ENCODE data around the gene PYCARD.

DNA sequence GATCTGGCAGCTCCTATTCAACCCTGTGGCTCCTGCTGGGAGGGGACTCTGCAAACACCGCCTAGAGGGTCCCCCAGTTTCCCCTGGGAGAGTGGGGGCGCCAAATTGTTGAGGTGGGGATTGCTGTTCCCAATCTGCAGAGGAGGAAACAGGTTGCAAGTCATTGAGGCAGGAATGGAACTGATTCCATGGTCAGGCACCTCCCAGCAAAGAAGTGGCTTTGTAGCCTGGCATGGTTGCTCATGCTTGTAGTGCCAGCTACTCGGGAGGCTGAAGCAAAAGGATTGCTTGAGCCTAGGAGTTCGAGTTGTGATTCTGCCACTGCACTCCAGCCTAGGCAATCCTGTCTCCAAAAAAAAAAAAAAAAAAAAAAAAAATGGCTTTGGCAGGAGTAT, 14.6 kb upstream of the PYCARD start:
- TF ChIP-seq, protein P1, sequence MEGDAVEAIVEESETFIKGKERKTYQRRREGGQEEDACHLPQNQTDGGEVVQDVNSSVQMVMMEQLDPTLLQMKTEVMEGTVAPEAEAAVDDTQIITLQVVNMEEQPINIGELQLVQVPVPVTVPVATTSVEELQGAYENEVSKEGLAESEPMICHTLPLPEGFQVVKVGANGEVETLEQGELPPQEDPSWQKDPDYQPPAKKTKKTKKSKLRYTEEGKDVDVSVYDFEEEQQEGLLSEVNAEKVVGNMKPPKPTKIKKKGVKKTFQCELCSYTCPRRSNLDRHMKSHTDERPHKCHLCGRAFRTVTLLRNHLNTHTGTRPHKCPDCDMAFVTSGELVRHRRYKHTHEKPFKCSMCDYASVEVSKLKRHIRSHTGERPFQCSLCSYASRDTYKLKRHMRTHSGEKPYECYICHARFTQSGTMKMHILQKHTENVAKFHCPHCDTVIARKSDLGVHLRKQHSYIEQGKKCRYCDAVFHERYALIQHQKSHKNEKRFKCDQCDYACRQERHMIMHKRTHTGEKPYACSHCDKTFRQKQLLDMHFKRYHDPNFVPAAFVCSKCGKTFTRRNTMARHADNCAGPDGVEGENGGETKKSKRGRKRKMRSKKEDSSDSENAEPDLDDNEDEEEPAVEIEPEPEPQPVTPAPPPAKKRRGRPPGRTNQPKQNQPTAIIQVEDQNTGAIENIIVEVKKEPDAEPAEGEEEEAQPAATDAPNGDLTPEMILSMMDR (IDR thresholded peaks at IDR 0.05) = no peak
- TF ChIP-seq POLR2AphosphoS5 (IDR thresholded peaks at IDR 0.05) (no peak), POLR2A (IDR thresholded peaks at IDR 0.05) (no peak)

Measured in breast epithelium (tissue), 3 donors.